GM21423 (cell line): ENCODE data around the gene ASIC2.

Source experiments
- ATAC-seq: cut with Tn5 transposase; IDR thresholded peaks from one replicate; pipeline ENCODE4 v1.9.1; 2021; ENCODE audit warnings: mild to moderate bottlenecking, moderate library complexity; ENCODE audit not compliant: unreplicated experiment

Gene ASIC2

DNA sequence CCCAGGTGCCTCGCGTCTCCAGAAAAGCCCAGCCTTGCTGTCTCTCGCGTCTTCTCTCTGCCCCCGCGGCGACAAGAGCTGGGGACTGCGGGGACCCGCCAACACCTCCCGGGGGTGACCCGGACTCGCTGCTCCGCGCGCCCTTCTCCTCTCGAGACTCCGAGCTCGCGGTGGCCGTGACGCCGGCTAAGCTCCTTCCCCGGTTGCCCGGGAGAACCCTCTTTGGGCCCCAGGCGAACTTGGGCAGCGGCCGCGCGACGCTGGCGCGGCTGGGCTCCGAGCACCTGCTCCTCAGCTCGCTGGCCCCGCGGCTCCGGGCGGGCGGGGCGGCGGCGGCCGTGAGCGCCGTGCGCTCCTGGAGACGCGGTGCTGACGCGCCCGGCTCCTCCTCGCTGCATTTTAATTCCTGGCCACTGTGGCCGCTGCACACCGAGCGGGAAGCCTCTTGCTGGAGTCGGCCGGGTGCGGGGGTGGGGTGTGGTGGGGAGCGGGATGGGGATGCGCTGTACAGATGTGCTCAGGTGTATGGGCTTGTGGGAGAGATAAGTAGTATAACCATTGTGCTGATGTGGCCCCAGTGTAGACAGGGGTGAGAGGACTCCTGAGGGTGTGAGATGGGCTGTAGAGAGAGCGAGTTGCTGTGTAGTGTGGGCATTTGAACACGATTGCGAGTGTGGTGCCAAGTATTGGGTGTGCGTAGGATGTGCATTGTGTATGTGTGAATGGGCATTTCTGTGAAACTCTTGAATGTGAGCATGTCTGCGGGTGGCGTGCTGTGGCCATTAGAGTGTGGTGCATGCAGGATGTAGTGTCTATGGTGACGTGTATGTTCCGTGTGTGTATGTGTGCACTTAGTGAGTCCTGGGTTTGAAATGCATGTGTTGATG is at the start of gene ASIC2:
Gene ASIC2, minus strand, starts transcription at position 315 of the 887 bp plus-strand sequence.
- ATAC-seq = no peak

DNA sequence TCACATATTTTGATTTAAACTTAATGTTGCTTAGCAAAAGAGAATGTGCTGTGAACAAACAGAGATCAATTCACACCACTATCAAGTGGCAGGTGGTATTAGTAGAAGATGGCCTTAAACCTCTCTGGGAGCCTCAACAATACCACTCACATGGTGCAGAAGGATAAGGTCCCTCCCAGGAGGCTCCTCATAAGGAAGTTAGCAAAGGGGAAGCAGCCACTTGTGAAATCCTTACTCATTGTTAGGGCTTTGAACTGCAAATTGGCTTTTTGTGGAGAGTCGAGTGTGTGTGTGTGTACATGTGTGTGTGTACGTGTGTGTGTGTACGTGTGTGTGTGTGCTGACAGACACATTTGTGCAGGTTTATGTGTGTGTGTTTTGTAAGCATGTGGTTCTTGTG is 48.9 kb upstream of the ASIC2 start:
- no peak for ATAC-seq

DNA sequence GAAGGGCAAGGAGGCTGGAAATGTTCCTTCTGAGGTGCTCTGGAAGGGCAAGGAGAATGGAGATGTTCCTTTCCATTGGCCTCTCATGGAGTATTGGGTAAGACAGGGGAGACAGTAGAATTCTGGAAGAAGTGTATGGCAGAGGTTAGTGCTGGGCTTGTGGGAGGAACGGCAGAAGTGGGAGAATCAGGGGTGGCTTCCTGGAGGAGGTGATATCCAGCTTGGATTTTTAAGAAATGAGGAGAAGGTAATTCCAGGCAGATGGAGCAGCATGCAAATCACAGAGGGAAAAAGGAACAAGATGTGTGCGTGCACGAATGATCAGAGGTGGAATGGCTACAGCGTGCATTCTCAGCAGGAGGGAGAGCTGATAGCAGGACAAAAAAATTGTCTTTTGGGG is 45.1 kb upstream of the ASIC2 start:
- no peak for ATAC-seq

DNA sequence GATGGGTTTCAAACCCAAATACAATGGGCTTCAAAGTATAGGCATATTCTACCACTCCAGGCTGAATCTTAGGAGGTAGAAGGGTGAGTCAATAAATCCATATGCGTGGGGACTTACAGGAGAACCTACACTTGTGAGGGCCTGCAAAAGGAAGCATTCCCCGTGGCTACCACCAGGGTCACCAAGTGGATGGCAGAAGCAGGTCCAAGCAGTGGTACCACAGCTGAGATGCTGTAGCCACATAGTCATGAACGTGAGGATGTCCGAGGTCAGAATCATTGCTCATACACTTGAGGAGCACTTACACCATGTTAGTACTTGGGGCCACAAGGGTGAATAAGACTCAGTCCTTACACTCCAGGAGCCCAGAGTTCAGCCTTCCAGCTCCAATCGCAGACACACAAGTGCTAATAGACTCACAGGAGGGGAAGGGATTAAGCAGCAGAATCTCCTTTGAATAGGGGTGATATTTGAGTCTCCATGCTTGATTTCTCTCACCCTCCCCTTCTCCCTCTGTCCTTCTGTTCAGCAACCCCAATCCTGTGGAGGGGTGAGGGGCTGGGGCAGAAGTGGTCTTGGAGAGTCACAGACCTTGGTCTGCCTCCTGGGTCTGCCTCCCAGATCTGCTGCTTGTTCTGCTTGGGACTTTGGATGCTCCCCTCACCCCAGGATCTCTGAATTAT is 42.5 kb upstream of the ASIC2 start:
- no peak for ATAC-seq

DNA sequence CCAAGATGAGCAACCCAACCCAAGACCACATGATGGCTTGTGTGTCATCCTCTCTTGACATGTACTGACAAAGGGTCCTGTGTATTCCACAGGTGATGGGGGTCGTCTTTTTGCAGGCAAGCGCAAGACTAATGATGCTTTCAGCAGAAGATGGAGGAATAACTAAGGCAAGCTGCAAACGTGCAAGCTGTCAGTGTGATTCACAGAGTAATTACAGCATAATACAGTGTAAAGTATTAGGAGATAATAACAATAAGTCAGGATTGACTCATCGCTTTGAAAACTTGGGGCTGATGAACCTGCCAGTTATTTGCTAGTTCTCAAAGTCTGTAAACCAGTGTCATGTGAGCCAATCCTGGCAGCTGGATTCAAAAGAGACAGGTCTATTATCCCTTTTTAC is 41.6 kb upstream of the ASIC2 start:
- no peak for ATAC-seq

DNA sequence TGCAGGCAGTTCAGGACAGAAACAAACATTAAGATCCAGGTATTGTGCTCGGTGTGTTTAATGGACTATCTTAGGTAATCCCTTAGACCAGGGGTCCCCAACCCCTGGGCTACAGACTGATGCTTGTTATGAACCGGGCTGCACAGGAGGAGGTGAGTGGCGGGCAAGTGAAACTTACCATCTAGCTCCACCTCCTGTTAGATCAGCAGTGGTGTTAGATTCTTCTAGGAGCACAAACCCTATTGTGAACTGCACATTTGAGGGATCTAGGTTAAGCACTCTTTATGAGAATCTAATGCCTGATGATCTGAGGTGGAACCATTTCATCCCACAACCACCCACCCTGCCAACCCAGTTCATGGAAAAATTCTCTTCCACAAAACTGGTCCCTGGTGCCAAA is 37.8 kb upstream of the ASIC2 start:
- ATAC-seq = no peak

DNA sequence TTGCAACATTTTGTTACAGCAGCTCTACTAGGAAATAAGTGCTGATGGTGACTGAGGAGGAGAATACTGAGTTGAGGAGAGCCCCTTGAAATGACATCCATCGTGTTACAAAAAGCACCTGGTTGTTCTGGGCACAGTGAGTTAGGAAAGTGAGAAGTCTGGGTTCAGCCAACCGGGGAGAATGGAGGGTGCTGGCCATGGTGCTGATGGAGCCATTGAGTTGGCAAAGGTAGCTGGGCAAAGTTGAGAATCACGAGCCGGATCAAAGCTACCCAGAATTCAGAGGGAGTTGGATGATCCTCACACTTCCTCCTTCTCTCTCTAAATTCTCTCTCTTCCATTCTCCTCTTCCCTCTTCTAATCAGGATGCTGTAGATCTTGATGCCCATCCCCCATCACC is 35.0 kb upstream of the ASIC2 start:
- no peak for ATAC-seq

DNA sequence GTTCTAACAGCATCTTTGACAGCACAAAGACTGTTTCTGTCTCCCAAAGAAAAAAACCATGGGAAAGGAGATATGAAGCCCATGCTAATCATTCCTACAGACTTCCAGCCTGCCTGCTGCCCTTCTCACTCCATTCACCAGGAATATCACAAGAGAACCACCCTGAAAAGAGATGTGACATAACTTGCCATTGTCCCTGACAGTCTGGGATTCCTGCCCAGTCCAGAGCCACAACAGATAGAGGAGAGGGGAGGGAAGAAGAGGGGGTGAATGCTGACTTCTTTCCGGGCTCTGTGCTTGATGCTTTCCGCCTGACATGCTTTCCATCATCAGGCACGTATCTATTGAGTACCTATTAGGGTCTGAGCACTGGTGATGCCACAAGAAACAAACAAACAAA is 31.6 kb upstream of the ASIC2 start:
- ATAC-seq = no peak

DNA sequence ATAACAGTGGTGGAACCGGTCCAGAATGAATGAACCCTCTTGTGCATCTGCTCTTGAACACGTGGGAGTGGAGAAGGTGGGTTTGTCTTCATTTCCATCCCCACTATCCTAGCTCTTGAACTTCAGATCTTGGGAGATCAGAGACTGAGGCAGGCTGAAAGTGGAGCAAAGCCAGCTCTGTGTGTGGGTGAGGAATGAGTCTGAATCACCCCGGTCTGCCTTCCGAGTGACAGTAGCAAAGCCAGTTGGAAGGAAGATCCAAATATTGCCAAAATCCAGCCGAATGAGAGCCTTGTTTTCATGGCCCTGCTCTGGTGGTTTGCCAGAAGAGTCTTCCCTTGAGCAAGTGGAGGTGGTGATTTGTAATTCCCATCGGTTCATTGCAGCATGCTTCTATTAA is 29.0 kb upstream of the ASIC2 start:
- ATAC-seq = no peak

DNA sequence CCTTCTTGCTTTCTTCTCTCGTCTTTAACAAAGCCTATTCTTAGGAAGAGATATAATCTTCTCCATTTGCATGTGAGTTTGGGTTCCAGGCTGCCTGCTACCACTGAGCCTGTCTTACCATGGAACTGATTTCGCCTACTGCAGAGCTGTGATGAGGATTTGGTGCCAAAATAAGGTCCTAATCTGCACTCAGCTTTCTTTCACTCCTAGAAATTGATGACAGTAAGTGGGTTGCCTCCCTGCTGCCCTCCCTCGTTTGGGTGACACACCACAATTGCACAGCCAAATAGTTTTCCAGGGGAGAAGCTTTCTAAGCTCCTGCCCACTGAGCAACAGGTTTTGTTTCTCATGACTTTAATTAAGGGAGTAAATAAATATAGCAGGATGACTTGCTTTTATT is 25.1 kb upstream of the ASIC2 start:
- ATAC-seq = no peak

DNA sequence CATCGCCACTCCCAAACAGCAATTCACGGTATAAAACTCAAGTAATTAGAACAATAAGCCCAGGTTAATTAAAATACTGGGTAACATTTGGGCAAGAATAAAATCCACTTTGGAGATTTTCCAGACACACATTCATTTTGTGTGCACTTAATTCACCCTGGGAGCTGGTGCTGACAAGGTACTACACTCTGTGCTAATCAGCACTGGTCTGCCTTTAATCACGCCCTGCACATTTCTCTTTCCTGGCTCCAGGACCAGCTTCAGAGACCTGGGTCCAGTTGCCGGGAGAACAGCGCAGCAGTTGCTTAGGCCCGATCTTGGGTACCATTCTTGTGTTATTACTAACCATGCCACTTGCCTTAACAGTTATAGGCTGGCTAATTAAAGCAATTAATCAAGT is 23.7 kb upstream of the ASIC2 start:
- ATAC-seq = no peak

DNA sequence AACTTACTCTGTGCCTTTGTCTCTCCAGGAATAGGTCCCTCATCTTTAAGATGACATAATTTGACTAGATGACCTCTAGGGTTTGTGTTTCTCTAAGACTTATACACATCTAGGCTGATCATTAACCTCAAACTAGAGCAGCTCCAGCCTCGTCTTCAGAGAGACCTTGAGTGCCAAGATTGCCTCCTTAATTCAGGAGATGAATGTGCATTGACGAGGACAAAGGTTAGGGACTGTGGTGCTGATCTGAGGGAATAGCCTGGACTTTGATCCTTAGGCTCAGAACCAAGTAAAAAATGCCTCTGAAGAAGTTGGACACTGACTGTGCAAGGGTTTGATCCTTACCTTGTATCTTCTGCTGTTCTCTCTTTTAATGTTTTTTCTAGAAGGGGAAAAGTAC is 17.2 kb upstream of the ASIC2 start:
- no peak for ATAC-seq

DNA sequence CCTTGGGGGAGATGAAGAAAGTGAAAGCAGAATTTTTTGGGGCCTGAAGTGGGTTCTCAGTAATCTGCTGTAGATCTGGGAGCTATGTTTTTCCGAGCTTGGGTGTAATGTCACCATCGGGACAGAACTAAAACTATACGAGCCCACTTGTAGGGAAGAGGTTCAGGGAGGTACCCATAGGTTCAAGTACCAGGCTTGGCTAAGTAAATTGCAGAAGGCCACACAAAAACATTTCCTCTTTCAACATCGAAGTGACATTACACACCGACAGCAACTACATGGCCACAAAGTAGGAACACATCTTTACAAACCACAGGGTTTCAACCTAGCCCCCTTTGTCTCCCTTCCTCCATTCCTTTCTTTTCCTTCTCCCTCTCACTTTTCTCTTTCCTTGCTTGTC is 10.2 kb upstream of the ASIC2 start:
- no peak for ATAC-seq

DNA sequence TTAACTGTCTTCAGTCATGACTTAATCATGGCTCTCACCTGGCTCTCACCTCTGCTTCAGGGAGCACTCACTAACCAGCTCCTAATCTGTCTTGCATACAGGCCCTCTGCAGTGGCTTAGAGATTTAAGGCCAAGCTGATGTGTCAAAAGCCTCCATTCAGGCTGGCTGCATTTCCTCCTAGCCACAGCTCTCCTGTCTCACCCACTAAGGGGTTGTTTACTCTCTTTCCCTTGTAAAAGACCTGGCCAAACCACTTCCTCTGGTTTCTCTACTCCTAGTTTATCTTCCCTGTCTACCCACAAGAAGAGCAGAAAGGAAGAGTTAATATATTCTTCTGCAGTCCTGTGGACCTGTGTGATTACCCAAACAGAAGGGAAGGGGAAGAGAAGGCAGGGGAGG is 9.3 kb upstream of the ASIC2 start:
- ATAC-seq = no peak

DNA sequence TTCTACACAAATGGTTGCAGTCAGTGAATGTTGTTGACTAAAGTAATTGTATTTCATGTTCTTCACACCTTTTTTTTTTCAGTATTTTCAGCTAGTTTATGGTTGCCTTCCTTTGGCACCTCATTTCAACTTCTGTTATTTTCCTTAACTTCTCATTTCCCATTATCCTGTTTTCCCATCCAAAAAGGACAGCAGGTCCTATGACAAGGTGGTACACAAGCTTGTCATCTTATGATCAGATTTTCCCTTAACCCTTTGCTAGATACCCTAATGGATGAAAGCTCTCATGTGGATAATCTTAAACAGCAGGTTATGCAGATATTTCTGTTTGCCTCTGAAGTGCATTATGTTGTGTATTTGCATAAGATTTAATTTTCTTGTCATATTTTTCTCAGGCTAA is 7.1 kb upstream of the ASIC2 start:
- no peak for ATAC-seq

DNA sequence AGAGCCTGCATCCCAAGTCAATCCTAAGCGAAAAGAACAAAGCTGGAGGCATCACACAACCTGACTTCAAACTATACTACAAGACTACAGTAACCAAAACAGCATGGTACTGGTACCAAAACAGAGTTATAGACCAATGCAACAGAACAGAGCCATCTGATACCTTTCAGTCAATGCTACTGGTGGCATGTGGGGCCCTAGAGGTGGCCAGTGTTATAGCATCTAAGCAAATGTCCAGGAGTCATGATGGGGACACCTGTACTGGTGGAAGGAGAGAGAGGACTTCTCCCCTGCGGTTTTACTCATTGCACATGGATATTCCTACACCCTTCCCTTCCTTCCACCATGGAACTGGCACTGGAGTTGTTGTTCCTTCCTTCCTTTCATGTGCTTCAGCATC is 6.0 kb upstream of the ASIC2 start:
- ATAC-seq = no peak

DNA sequence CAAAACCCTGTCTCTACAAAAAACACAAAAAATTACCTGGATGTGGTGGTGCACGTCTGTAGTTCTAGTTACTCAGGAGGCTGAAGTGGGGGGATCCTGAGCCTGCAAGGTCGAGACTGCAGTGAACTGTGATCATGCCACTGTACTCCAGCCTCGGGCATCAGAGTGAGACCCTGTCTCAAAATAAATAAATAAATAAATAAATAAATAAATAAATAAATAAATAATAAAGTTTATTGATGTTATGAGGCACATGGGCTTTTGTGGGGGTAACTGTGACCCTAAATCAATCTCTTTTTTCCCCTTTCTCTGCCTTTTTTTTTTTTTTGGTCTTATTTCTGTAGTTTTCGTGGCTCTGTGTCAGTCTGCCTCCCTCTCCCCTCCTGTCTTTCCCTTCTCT is 4.5 kb upstream of the ASIC2 start:
- no peak for ATAC-seq

DNA sequence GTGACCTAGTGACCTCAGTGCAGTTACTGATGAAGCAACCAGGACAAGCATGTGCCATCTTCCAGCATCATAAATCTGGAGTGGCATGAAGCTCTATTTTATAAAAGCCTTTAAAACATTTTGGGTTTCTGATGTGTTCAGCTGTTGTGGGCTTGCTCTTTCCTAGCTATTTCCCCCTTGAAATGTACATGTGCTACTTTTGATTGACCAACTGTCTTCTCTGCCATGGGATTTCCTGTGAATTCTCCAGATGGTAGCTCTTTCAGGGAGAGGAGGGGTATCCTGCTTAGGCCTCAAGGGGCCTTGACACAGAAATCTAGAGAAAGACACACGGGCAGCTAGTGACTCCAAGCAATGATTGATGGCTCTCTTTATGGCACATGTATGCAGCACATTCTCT is 1.9 kb upstream of the ASIC2 start:
- no peak for ATAC-seq

DNA sequence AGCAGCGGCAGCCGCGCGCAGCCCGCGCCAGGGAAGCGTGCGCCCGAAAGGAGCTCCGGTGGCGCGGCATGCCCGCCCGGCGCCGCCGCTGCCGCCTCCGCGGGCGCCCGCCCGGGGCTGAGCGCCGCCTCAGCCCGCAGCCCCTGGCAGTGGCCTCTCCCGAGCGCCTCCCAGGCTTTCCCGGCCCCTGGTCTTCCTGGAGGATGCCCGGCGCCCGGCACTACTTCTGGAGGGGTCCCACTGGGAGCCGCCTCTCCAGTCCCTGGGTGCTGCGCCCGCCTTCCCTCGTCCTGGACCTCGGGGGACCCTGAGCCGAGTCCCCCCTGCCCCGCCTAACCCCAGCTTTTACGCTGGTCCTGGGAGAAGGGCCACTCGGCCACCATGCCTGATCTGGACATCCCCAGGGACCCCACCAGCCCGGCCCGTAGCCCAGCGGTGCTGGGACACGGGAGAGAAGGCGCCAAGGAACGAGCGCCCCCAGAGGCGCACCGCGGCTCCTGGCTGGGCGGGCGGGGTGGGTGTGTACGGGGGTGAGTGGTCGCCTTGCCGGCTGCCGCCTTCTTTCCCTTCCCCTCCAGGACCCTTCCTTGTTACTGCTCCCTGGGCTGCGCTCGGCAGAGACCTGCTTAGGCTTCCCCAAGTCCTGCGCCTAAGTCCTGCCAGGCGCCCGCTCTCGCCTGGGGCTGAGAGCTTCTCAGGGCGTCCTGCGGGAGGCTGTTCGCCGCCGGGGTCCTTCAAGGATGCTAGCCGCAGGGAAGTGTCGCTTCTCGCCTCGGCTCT is 704 bp downstream of the ASIC2 start:
- no peak for ATAC-seq

DNA sequence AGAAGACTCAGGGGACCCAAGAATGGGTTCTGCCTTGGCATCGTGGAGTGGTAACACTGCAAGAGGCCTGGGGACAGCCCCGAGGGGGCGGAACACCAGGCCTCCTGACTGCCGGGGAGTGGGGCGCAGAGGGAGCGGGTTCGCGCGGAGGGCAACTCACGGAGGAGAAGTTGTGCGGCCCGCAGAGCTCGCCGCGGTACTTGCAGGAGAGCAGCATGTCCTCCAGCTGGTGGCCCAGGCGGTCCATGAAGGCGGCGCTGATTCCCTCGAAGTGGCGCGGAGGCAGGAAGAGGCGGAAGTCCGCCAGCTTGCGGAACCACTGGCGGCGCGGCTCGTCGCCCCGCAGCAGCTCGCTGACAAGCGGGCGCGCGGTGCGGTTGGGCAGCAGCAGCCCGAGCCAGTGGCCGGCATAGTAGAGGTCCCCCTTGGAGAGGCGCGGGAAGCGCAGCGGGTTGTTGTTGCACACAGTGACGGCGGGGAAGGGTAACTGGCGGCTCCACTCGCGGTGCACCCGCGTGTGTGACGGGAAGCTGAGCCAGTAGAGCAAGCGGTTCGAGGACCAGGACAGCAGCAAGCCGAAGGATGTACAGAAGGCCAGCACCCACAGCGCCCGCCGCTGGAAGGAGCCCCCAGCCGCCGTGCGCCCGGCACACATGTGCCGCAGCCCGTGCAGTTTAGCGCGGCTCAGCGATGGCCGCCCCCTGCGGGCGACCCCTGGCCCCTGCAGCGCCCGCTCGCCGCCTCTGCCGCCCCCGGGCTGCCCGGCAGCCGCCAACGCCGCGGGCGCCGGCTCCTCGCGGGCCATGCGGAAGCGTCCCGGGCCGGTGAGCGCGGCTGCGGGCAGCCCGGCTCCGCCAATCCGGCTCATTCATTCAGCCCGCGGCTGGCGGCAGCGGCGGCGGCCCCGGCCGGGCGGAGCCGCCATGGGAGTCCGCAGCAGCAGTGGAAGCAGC is 1.6 kb downstream of the ASIC2 start:
- no peak for ATAC-seq

DNA sequence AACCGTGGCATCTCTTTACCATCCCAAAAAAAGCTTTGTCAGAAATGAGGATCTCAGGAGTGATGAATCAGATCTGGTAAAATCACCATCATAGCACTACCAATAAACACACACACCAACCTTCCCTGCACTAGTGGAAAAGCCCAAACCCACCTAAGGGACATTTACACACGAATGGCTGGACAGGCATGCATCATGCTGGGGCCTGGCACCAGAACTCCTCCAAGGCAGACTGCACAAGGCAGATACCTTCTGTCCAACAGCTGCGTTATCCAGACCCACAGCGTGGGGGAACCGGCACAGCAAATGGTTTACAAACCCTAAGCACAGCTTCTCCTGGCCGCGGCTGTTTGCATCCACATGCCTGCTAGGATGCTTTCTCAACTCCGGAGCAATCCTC is 2.8 kb downstream of the ASIC2 start:
- no peak for ATAC-seq
